ENCODE results near the gene LMTK3. TPM values are rescaled to one million over a fixed set of nuclear protein-coding genes. Genes with fewer than 3 reads are reported as not detected.

LMTK3 gene
- total RNA-seq, 1 donor from 2014 or later = 0.67 TPM

- no peak for DNase-seq (ENCODE audit: low spot score)
- TF ChIP-seq CTCF (IDR thresholded peaks at IDR 0.05) = no peak
- H3K27me3 Mint-ChIP-seq (ENCODE audit: low read depth) = no peaks in the 10 kb centered on the region
- H3K9me3 Mint-ChIP-seq (ENCODE audit: low read depth) = no peaks in the 10 kb centered on the region
- no peak overlapping the region for H3K4me3 Mint-ChIP-seq (ENCODE audit: unreplicated experiment)
- peaks cover 21% of the 10 kb centered on the region for H3K36me3 Mint-ChIP-seq (ENCODE audit: low read depth)
- H3K4me1 Mint-ChIP-seq (ENCODE audit: low read depth) = peaks cover 20% of the 10 kb centered on the region
- H3K27ac Mint-ChIP-seq (ENCODE audit: unreplicated experiment) = no peak overlapping the region
Measured at GRCh38 chr19:48478339-48479256, 33.0 kb downstream of the LMTK3 start.

- H3K27me3 Mint-ChIP-seq (ENCODE audit: low read depth) = no peaks in the 10 kb centered on the region
- H3K9me3 Mint-ChIP-seq (ENCODE audit: low read depth) = no peaks in the 10 kb centered on the region
- TF ChIP-seq CTCF (IDR thresholded peaks at IDR 0.05) = no peak
- peaks cover 24% of the 10 kb centered on the region for H3K36me3 Mint-ChIP-seq (ENCODE audit: low read depth)
- peaks cover 18% of the 10 kb centered on the region for H3K4me1 Mint-ChIP-seq (ENCODE audit: low read depth)
- H3K27ac Mint-ChIP-seq (ENCODE audit: unreplicated experiment) = no peak overlapping the region
- H3K4me3 Mint-ChIP-seq (ENCODE audit: unreplicated experiment) = no peak overlapping the region
- DNase-seq (ENCODE audit: low spot score) = no peak
Measured at GRCh38 chr19:48477698-48478338, 33.8 kb downstream of the LMTK3 start.

GRCh38 chr19:48477067-48477685, 34.5 kb downstream of the LMTK3 start:
- Mint-ChIP-seq H3K27me3 (ENCODE audit: low read depth) (no peaks in the 10 kb centered on the region), H3K4me3 (ENCODE audit: unreplicated experiment) (no peak overlapping the region), H3K27ac (ENCODE audit: unreplicated experiment) (no peak overlapping the region), H3K4me1 (ENCODE audit: low read depth) (peaks cover 14% of the 10 kb centered on the region), H3K9me3 (ENCODE audit: low read depth) (no peaks in the 10 kb centered on the region), H3K36me3 (ENCODE audit: low read depth) (peaks cover 28% of the 10 kb centered on the region)
- TF ChIP-seq CTCF (IDR thresholded peaks at IDR 0.05) = no peak
- no peak for DNase-seq (ENCODE audit: low spot score)

GRCh38 chr19:48476176-48476575, 35.5 kb downstream of the LMTK3 start:
- TF ChIP-seq CTCF (IDR thresholded peaks at IDR 0.05) = no peak
- peaks cover 34% of the 10 kb centered on the region for H3K36me3 Mint-ChIP-seq (ENCODE audit: low read depth)

GRCh38 chr19:48475369-48476068, 36.1 kb downstream of the LMTK3 start:
- H3K36me3 Mint-ChIP-seq (ENCODE audit: low read depth) = peaks cover 34% of the 10 kb centered on the region
- TF ChIP-seq CTCF (IDR thresholded peaks at IDR 0.05) = no peak
- no peak overlapping the region for H3K27ac Mint-ChIP-seq (ENCODE audit: unreplicated experiment)
- H3K9me3 Mint-ChIP-seq (ENCODE audit: low read depth) = no peaks in the 10 kb centered on the region
- H3K4me1 Mint-ChIP-seq (ENCODE audit: low read depth) = peaks cover 11% of the 10 kb centered on the region
- H3K4me3 Mint-ChIP-seq (ENCODE audit: unreplicated experiment) = no peak overlapping the region
- H3K27me3 Mint-ChIP-seq (ENCODE audit: low read depth) = no peaks in the 10 kb centered on the region
- DNase-seq (ENCODE audit: low spot score) = no peak

More at GRCh38 chr19:48476176-48476575, 35.5 kb downstream of the LMTK3 start:
- no peak for DNase-seq (ENCODE audit: low spot score)
- no peak overlapping the region for H3K27ac Mint-ChIP-seq (ENCODE audit: unreplicated experiment)
- H3K27me3 Mint-ChIP-seq (ENCODE audit: low read depth) = no peaks in the 10 kb centered on the region
- H3K4me1 Mint-ChIP-seq (ENCODE audit: low read depth) = peaks cover 10% of the 10 kb centered on the region
- H3K4me3 Mint-ChIP-seq (ENCODE audit: unreplicated experiment) = no peak overlapping the region
- no peaks in the 10 kb centered on the region for H3K9me3 Mint-ChIP-seq (ENCODE audit: low read depth)

Measured in chondrocyte (in vitro differentiated cells).